Uterus (tissue), 2 donors: ENCODE data around the gene ACADSB.

Experiments
- POLR2A ChIP-seq, 2 donors: fragments of 450-650 bp; IDR thresholded peaks; one replicate each; pipeline ENCODE4 v1.6.1; 2016; ENCODE audit warnings: antibody characterized with exemption in 2 of 2, mild to moderate bottlenecking in 1 of 2, moderate library complexity in 1 of 2
- TF ChIP-seq, protein P1 (sequence below), 4 experiments: fragments of 200-600 bp in 2 of 4; fragments of 450-650 bp in 2 of 4; sonication (generic) in 2 of 4; IDR thresholded peaks; one replicate each; pipeline ENCODE4 v1.5.1; 2016 to 2019; ENCODE audit warnings: antibody characterized with exemption in 4 of 4, mild to moderate bottlenecking in 2 of 4, moderate library complexity in 1 of 4

DNA sequence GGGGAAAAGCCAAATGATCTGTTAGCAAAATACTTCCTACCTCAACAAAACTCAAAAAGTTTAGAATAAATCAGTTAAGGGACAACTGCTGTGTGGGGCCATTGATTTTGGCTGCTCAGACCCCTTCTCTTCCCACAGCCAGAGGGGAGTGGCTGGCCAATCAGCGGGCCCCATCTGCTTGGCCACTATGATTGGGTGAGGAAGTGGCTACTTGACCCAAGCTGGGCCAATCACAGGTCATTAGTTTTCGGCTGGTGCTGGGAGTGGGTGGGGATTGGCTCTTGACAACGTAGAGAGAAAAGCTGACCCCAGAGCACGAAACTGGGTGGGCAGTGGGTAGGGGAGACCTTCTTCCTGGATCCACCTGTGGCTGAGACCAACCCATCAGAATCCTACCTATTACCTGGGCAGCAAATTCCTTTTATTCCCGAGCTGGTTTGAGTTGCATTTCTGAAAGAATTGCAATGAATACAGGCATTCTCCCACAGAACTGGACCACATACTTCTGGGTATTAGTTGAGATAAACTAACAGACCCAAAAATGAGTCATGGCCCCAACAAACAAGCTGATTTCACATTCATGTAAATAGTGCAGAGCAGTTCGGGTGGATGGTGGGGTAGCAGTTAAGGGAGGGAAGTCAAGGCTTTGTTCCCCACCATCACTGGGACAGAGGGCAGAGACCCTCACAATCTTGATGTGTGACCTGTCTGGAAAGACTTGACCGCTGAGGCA is 91.4 kb downstream of the ACADSB start:
- TF ChIP-seq, protein P1, sequence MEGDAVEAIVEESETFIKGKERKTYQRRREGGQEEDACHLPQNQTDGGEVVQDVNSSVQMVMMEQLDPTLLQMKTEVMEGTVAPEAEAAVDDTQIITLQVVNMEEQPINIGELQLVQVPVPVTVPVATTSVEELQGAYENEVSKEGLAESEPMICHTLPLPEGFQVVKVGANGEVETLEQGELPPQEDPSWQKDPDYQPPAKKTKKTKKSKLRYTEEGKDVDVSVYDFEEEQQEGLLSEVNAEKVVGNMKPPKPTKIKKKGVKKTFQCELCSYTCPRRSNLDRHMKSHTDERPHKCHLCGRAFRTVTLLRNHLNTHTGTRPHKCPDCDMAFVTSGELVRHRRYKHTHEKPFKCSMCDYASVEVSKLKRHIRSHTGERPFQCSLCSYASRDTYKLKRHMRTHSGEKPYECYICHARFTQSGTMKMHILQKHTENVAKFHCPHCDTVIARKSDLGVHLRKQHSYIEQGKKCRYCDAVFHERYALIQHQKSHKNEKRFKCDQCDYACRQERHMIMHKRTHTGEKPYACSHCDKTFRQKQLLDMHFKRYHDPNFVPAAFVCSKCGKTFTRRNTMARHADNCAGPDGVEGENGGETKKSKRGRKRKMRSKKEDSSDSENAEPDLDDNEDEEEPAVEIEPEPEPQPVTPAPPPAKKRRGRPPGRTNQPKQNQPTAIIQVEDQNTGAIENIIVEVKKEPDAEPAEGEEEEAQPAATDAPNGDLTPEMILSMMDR (IDR thresholded peaks at IDR 0.05) = no peak
- TF ChIP-seq POLR2A (IDR thresholded peaks at IDR 0.05) = no peak
